HK-2 (cell line): ENCODE measurements around the gene CIP2A.

Source experiments
- DNase-seq: peaks from one replicate; pipeline ENCODE4 v3.0.0-alpha.2; 2018; ENCODE audit not compliant: unreplicated experiment

Gene CIP2A

DNA sequence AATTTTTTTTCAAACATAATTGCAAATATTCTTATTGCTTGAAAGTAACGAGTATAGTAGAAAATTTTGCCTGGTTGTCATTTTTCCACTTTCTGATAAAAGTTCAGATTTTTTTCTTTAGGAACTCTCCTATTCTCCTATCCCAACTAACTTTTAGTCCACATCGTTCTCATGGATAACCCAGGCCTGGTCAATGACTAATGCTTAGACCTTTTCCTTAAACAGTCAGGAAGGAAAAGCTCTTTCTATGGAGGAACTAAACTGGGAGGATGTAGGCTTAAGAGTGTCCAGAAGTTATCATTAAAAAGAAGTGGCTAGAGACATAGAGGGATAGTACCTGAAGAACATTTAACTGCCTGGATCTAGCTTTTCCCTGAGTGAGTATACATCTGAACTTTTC lies 26.7 kb downstream of the CIP2A start:
- DNase-seq: no peak

DNA sequence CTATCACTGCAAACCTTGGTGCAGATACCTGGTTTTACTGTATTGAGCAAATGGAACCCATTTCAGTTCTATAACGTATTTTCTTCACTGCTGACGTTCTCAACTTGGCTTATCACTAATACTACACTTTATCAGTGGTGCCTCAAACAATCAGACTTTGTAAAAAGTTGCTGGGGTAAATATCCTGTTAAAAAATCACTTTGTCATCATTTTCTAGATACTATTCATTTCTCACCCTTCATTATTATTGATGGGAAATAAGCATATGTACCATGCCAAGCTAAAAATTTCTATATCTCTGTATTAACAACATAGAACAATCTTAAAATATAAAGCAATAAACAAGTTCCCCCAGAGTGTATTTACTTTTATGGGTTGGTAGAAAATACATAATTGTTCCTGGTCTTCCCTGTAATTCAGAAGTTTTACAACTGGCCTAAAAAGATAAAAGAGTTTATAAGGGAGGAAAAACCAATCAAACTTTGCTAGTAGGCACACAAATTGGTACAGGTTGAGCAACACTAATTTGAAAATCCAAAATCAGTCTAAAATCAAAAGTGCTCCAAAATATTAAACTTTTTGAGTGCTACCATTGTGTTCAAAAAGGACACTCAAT lies 33.2 kb downstream of the CIP2A start:
- no peak for DNase-seq

DNA sequence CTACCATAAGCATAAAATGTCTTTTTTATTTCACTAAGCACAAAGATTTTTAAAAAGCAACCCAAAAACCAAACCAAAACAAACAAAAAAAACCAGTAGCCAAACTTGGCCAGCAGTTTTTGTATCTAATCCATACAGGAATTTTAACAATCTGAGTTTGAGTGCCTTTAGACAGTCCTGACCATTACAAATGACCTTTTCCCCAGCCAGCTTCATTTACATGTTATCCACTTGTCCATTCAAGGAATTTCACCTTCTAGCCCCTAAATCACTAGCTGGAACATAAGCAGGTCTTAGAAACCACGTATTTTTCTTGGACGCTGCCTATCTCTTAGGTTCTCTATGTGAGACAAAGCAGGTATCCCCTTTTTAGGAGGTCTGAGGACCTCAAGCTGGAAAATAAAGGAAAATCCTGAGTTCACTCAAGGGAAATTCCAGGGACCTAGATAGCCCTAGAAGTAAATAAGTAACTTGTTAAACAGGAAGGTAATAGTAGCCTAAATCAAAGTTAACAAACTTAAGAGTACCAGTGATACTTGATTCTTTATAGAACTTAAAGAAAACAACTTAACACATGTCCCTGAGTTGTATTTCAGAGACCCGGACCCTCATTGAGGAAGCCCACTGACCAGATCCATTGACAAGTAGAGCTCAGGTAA lies 34.2 kb downstream of the CIP2A start:
- DNase-seq: no peak

DNA sequence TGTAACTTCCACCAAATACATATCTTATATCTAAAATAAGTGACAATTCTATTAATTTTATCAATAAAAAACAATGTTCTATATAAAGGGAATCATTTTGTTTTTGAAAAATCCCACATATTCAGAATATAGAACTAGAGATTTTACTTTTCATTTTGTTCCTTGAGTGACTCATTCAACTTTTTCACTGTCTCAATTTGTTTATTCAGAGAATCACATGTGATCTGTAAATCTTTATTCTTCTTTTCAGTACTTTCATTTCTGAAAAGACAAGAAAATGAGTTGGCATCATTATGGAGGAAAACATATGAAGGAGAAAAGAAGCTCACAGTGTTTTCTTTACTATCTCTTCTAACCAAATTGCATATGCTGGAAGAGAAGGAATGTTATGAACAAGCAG lies 35.0 kb downstream of the CIP2A start:
- no peak for DNase-seq

DNA sequence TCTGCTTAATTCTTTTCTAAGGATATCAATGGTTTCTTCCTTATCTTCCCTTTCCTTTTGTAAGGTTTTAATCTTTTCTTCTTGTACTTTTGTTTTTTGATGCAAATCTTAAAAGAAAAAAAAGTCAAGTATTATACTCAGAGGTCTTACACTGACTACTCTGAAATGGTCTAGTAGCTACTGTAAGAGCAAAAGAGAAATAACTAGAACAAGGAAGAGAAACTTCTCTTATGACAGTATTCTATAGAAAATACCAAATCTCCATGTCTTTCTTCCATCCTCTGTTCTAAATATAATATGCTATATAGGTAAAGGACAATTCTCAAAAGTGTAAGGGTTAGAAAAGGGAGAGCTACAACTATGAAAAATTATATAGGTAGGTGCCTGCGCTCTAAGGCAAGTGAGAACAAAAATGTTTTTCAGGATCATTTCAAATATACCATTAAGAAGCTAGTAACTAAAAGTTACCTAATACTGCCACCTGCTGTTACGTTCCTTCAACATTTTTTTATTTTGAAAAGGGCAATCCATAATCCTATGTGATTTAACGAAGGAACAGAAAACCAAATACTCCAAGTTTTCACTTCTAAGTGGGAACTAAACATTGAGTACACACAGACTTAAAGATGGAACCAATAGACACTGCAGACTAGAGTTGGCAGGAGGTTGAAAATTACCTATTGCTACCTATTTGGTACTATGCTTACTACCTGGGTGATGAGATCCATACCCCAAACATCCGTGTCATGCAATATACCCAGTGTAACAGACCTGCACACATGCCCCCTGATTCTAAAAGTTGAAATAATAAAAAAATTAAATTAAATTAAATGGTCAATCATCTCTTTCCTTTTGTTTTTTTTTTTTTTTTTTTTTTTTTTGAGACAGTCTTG lies 36.7 kb downstream of the CIP2A start:
- no peak for DNase-seq

DNA sequence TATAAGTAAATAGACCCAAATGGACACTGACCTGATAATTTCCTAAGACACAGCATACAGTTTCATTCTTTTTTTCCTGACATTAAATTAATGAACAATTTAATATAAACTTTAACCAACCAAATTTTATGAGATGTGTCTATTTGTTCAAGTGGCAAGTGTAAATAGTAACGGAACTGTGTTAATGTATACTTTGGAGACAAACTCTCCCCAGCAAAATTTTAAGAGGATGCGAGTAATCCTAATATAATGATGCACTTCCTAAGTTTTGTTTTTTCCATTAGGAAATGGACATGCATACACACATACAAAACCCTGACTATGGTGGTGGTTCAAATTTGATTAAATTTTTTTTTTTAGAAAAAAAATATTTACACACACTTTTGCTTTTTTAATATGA lies 40.4 kb downstream of the CIP2A start:
- no peak for DNase-seq

DNA sequence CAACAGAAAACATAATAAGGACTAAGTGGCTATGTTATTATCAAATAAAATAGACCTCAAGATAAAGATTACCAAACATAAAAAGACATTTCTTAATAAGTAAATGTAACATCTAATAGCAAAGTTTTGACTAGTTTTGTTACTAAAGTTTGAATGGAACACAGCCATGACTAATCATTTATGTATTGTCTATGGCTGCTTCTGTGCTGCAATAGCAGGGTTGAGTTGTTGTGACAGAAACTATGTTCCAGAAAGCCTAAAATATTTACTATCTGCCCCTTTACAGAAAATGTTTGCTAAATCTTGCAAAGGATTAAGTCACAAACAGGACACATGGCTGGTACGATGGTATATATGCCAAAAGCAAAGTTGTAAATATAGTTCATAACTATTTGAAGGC lies 40.9 kb downstream of the CIP2A start:
- DNase-seq: no peak

DNA sequence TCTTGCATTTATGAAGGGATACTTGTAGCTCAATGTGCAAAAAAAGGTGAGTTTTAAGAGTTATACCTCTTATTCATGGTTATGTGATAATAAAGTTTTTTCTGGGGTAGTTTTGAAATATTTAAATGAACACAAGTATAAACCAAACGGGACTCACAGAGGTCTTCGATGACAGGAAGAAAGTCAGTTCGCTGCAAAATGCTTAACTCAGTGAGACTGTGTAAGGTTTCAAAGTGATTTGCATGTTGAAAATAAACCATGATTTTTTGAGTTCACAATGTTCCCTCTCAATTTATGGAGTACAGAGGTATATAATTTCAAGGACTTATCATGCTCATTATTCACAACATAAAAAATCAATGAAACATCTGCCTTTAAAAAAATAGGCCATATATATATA lies 42.5 kb downstream of the CIP2A start:
- DNase-seq: no peak

DNA sequence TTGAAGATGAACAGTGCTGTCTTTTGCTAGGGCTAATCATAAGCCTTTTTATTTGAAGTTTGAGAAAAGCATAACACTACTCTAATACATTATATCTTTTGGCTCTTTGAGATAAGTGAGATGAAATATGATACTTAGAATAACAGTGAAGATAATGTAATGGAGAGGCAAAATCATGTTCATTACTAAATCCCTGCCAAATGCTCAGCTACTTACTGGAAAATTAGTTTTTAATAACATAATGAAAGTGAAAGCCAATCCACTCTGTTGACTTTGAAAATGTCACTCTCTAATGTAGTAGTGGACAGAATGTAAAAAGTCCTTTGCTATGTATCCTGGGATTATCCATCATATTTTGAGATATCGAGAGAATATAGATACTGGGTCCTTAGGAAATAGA lies 43.0 kb downstream of the CIP2A start:
- no peak for DNase-seq

DNA sequence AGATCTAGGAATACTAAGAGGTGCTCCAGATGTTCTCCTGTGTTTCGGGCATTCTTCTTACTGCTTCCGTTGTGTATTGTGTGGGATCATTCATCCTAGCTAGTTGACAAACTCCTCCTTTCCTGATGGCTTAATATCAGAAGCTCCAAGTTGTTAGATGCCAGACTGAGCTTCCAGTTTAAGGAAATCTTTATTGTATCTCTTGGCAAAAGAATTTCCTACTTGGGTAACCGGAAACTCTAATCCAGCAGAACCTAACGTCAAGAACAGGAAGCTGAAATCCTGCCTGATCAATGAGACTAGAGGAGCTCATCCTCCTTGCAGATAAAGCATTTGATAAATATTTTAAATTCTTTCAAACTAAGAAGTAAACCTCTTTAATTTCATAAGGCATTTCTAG lies 51.2 kb downstream of the CIP2A start:
- DNase-seq: no peak

DNA sequence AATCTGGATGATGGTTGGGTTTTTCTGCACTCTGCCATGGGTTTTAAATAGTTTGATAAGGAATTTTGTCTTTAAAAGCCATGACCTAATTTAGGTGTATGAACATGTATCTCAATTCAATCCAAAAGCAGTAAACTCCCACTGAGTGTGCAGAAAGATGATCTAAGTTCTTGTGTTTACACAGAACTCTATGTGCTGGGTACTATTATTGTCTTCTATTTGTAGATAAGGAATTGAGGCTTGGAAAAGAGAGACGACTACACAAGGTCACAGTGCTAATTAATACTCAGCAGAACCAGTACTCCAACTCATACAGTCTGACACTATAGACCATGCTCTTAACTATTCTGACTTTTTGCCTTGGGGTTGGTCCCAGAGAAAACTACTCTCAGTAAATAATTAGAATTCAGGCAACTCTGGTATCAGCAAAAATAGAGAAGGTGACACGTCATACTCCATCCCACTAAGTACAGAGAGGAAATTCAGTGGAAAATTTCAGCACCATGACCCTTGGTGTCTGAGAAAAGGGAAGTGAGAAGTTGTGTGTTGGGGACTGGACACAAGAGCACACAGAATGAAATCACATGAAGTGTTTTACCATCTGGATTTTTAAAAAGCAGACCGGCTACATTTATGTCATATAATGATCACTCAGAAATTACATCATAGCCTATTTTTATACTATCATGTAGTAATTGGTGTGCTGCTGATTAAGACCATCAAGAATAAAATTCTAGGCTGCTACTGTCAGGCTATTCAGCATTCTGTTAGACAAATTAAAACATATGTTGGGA lies 60.6 kb downstream of the CIP2A start:
- no peak for DNase-seq

DNA sequence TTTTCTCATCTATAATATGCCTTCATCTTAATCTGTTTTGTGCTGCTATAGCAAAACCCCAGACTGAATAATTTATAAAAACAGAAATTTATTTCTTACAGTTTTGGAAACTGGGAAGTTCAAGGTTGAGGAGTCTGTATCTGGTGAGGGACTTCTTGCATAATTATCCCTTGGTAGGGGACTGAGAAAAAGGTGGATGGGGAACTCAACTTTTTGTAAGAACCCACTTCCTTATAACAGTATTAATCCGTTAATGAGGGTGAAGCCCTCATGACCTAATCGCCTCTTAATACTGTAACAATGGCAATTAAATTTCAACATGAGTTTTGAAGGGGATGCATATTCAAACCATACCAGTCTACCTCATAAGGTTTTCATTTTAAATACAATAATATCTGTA lies 61.4 kb downstream of the CIP2A start:
- no peak for DNase-seq

DNA sequence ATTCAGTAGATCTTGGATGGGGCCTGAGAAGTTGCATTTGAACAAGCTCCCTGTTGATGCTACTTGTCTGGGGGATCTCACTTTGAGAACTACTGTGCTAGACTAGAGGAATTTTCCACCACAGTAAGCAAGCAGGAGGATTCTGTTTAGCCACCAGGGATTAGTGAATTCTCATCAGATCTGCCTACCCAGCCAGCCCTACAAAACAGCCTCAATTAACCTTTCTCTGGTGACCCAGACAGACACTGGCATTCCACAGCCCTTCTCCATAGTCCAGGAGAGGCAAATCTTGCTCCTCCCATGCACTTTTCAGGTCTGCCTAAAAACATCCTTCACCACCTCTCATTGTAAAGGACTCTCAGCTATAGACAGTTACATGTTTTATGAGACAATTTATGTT lies 62.1 kb downstream of the CIP2A start:
- no peak for DNase-seq

DNA sequence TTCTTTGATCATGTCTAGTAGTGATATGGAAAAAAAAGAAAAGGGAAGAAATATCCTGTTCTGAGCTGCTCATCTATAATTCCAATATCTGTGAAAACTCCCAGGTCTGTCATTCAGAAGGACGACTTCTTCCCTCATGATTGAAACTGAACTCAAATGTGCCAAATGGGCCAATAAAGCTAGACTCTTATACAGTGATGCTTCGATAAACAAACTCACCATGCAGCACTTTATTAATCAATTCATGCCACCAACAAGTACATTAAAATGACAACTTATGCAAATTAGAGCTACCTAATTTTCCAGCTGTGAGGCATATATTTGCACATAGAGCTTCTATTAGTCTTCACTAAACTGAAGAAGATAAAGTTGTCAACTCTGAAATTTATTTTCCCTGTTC lies 63.3 kb downstream of the CIP2A start:
- no peak for DNase-seq

DNA sequence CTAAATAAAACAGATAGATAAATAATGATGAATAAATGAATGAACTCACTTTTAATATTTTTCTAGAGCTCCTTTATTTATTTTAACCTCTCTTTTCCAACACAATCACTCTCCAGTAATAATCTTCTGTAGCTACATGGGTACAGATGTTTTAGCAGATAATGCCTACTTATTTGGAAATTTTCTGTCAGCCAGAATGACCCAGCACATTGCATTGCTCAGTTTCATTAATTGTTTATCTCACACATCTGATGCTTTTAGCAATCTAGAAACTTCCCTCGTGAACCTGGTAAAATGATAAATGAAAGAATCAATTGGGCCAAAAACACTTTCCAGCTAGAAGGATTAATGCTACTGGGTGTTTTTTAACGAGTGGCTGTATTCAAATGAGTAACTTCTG lies 64.0 kb downstream of the CIP2A start:
- no peak for DNase-seq

DNA sequence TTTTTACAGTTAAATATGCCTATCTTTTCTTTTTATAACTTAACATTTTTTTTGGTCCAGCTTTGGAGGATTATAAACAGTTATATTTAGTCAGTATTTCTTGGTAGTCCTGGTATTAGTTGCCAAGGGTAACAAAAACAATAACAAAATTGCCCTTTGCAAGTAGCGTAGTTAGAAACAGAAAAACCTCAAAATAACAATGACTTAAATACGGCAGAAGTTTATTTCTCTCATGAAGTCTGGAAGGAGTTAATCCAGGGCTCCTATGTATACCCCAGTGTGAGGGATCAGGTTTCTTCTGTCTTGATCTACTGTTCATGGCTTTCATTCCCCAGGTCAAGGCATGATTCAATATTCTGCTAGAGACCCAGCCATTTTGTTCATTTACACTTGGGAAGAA lies 64.7 kb downstream of the CIP2A start:
- no peak for DNase-seq

DNA sequence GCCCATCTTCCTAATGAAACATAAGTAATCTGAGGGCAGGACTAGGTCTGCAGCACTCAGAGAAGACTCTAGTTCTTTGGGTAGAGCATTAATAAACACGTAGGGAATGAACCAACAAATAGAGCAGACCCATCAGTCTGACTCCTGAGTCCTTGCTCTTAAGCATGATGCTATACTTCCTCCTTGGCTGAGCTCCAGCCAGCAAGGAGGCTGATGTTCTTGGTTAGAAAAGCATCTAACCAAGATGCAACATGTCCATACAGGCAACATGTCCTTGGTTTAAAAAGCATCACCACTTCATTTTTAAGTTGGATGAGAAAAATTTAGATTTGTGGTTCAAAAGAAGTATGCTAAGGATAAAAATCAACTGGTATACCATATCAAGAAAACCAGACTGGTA lies 70.3 kb downstream of the CIP2A start:
- no peak for DNase-seq

DNA sequence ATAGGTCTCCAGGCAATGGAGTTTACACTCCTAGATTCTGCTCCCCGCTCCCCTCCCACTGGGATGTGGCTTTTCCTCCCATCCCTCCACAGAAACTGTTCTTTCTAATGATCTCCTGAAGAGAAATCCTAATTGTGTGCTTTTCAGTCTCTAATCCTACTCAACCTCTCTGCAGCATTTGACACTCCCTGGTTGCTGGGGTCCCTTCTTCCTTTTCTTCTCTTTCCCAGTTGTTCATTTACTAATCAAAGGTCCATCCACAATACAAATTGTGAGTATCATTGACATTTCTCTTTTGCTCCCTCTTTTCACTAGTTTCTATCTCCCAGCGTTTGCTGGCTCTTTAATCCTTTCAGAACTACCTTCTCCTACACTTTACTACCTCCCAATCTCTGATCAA lies 72.4 kb downstream of the CIP2A start:
- no peak for DNase-seq

DNA sequence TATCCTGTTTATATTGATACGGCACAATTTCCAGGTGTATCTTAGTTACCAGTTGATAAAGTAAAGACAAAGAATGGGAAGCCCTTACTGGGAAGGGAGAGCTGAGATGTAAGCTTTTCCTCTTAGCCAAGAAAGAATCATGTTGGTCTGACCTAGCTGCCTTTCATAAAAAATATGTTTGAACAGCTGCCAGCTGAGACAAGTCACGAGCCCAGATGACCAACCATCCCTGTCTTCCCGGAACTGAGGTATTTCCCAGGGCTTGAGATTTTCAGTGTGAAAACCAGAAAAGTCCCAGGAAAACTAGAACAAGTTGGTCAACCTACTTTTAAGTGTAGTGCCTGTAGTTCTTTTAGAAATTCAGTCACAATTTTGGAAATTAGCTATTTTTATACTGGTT lies 75.3 kb downstream of the CIP2A start:
- DNase-seq: no peak

DNA sequence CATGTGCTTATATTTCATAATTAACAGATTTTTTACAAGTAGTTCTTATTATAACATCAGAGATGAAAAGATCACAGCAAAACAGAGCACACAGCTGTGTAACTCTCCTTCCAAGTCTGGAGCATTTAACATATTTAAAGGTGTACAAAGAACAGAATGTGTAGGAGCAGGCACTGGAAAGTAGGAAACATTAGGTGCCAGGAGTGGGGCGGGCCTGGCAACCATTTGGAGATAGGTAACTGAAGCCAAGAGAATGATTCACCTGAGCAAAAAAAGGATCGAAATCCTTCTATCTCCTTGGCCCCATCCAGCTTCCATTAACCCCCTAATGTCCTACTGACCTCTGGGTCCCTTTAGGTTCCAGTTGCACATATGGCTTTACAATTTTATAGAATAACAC lies 76.6 kb downstream of the CIP2A start:
- no peak for DNase-seq

DNA sequence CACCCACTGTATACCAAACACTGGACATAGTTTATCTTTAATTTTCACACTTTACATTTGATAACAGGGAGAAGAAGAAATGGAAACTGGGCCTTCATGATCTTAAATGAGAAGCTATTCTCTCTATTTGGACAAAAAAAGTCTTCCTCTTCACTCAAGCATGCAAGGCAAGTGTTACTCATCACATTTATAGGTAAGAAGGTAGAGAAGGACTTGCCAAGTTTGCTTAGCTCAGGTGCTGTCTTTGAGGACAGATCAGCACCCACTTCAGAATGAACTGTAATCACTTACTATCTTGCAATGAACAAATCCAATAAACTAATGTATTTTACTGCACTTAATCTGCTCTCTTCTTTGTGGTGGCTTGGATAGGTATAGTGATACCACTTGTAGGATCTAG lies 77.7 kb downstream of the CIP2A start:
- DNase-seq: no peak

DNA sequence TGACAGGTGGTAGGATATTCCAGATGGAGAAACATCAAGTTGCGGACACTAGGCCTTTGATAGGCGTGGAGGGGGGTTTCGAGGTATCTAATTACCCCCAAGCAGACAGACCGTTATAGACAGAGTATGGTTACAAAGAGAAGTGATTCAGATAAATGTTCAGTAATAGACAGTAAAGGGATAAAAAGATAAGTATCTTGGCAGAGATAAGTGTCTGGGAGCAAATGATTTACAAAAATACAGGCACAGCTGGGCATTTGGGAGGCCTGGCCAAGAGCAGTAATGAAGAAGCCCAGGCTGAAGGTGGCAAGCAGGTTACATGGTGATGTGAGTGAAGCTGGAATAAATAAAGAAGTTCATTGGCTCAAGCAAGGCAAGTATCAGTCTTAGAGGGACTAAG lies 78.2 kb downstream of the CIP2A start:
- no peak for DNase-seq
